Liver (tissue), 9 donors: ENCODE data around the gene TTC4. TPM values are rescaled to one million over a fixed set of nuclear protein-coding genes. Genes with fewer than 3 reads are reported as not detected.

Source experiments
- DNase-seq: peaks from one replicate; pipeline ENCODE4 v3.0.0-alpha.2; 2017; ENCODE audit warnings: low spot score
- H3K27ac ChIP-seq, 2 donors: one replicate each; pipeline ENCODE4 v1.7.0; 2013; ENCODE audit warnings: inconsistent platforms in 2 of 2, low read length in 2 of 2, control low read depth in 1 of 2, low read depth in 1 of 2, mild to moderate bottlenecking in 1 of 2
- H3K27me3 ChIP-seq, 4 donors: one replicate each; pipeline versions ENCODE4 v1.6.1 to v1.7.0; 2013; ENCODE audit warnings: low read length in 3 of 4, inconsistent platforms in 1 of 4, mild to moderate bottlenecking in 1 of 4, moderate library complexity in 1 of 4; ENCODE audit not compliant: control insufficient read depth in 4 of 4, insufficient read depth in 4 of 4
- H3K36me3 ChIP-seq, 4 donors: one replicate each; pipeline versions ENCODE4 v1.6.1 to v1.7.0; 2013; ENCODE audit warnings: low read length in 3 of 4, mild to moderate bottlenecking in 3 of 4, low read depth in 1 of 4, moderate library complexity in 1 of 4; ENCODE audit not compliant: control insufficient read depth in 4 of 4, insufficient read depth in 3 of 4
- H3K4me1 ChIP-seq, 4 donors: one replicate each; pipeline versions ENCODE4 v1.6.1 to v1.7.0; 2013; ENCODE audit warnings: low read length in 3 of 4, mild to moderate bottlenecking in 3 of 4, moderate library complexity in 1 of 4; ENCODE audit not compliant: control insufficient read depth in 4 of 4, insufficient read depth in 4 of 4
- H3K4me3 ChIP-seq, 3 donors: one replicate each; pipeline versions ENCODE4 v1.6.1 to v1.7.0; 2013; ENCODE audit warnings: low read length in 3 of 3, control low read depth in 1 of 3, low read depth in 1 of 3, mild to moderate bottlenecking in 1 of 3
- H3K9ac ChIP-seq, 2 donors: one replicate each; pipeline ENCODE4 v1.7.0; 2013; ENCODE audit warnings: low read length in 2 of 2, mild to moderate bottlenecking in 2 of 2, moderate library complexity in 2 of 2, control low read depth in 1 of 2, low read depth in 1 of 2
- H3K9me3 ChIP-seq, 4 donors: one replicate each; pipeline versions ENCODE4 v1.6.1 to v1.7.0; 2013; ENCODE audit warnings: low read length in 3 of 4; ENCODE audit not compliant: control insufficient read depth in 4 of 4
- EGR1 ChIP-seq, 2 donors: IDR thresholded peaks; 2 replicates each; pipeline ENCODE4 v1.6.1; 2016 to 2018; ENCODE audit warnings: antibody characterized with exemption in 2 of 2, low read depth in 2 of 2
- FOXA1 ChIP-seq: IDR thresholded peaks from 2 replicates; pipeline ENCODE4 v1.6.1; 2016; ENCODE audit warnings: antibody characterized with exemption
- FOXA2 ChIP-seq: IDR thresholded peaks from 2 replicates; pipeline ENCODE4 v1.6.1; 2016; ENCODE audit warnings: antibody characterized with exemption
- GABPA ChIP-seq, 2 donors: IDR thresholded peaks in 1 of 2; conservative IDR thresholded peaks in 1 of 2; 2 replicates each; pipeline ENCODE4 v1.6.1; 2016; ENCODE audit warnings: antibody characterized with exemption in 2 of 2, mild to moderate bottlenecking in 1 of 2, moderate library complexity in 1 of 2
- HNF4A ChIP-seq, 2 donors: conservative IDR thresholded peaks; 2 replicates each; pipeline ENCODE4 v1.6.1; 2016; ENCODE audit warnings: antibody characterized with exemption in 2 of 2, mild to moderate bottlenecking in 2 of 2
- HNF4G ChIP-seq: IDR thresholded peaks from 2 replicates; pipeline ENCODE4 v1.6.1; 2016; ENCODE audit warnings: antibody characterized with exemption
- JUND ChIP-seq, 2 donors: IDR thresholded peaks; 2 replicates each; pipeline ENCODE4 v1.6.1; 2016; ENCODE audit warnings: antibody characterized with exemption in 2 of 2
- NR2F2 ChIP-seq: IDR thresholded peaks from 2 replicates; pipeline ENCODE4 v1.6.1; 2016; ENCODE audit warnings: antibody characterized with exemption
- RAD21 ChIP-seq, 2 donors: IDR thresholded peaks; 2 replicates each; pipeline ENCODE4 v1.6.1; 2016; ENCODE audit warnings: antibody characterized with exemption in 2 of 2, mild to moderate bottlenecking in 2 of 2
- RXRA ChIP-seq, 2 donors: IDR thresholded peaks; 2 replicates each; pipeline ENCODE4 v1.6.1; 2017 to 2018; ENCODE audit warnings: antibody characterized with exemption in 2 of 2, mild to moderate bottlenecking in 1 of 2
- SP1 ChIP-seq: IDR thresholded peaks from 2 replicates; pipeline ENCODE4 v1.6.1; 2018; ENCODE audit warnings: antibody characterized with exemption, mild to moderate bottlenecking
- TAF1 ChIP-seq: conservative IDR thresholded peaks from 2 replicates; pipeline ENCODE4 v1.6.1; 2016; ENCODE audit warnings: antibody characterized with exemption, mild to moderate bottlenecking
- YY1 ChIP-seq: IDR thresholded peaks from 2 replicates; pipeline ENCODE4 v1.6.1; 2016; ENCODE audit warnings: antibody characterized with exemption, mild to moderate bottlenecking
- WGBS: extraction: QIAGEN DNeasy Blood & Tissue Kit; methylation state at CpG from one replicate; pipeline ENCODE4 v1.1.7; 2013; 5-methylcytosine and 5-hydroxymethylcytosine counted together
- polyA plus RNA-seq, 2 donors: library from polyadenylated mRNA; stranded (reverse) in 1 of 2; unstranded in 1 of 2; fragments of 200-250 nt in 1 of 2; fragments of >200 nt in 1 of 2; fragmentation: Nextera tagmentation in 1 of 2; extraction: Ambion mirVana in 1 of 2; gene quantifications; one replicate each; pipeline versions ENCODE4 v1.2.1 to v1.2.3, GENCODE V29; 2013 to 2015
- total RNA-seq, 2 donors: library from RNA; depleted of rRNA; stranded (reverse); fragments of >200 nt; gene quantifications; one replicate each; pipeline ENCODE4 v1.2.3, GENCODE V29; 2014
- TF ChIP-seq, protein P1 (sequence below): IDR thresholded peaks from 2 replicates; pipeline ENCODE4 v1.6.1; 2016; ENCODE audit warnings: antibody characterized with exemption
- TF ChIP-seq, protein P2 (sequence below): IDR thresholded peaks from 2 replicates; pipeline ENCODE4 v1.6.1; 2016; ENCODE audit warnings: antibody characterized with exemption, mild to moderate bottlenecking
- TF ChIP-seq, protein P3 (sequence below): IDR thresholded peaks from 2 replicates; pipeline ENCODE4 v1.6.1; 2016; ENCODE audit warnings: antibody characterized with exemption
- TF ChIP-seq, protein P4 (sequence below): fragments of 150-350 bp; IDR thresholded peaks from 2 replicates; pipeline ENCODE4 v1.5.1; 2017; ENCODE audit warnings: improper control_type of control experiment, low read depth, low read length; ENCODE audit not compliant: missing input control
- TF ChIP-seq, protein P5 (sequence below): IDR thresholded peaks from 2 replicates; pipeline ENCODE4 v1.6.1; 2016; ENCODE audit warnings: antibody characterized with exemption
- donor health status: healthy.
- donor health status: healthy.
- donor health status: healthy.
- donor health status: healthy.
- donor health status: healthy.

TTC4 gene
- total and polyA plus RNA-seq, 4 donors = 6.9 to 10.9 (median 8.1) TPM

DNA sequence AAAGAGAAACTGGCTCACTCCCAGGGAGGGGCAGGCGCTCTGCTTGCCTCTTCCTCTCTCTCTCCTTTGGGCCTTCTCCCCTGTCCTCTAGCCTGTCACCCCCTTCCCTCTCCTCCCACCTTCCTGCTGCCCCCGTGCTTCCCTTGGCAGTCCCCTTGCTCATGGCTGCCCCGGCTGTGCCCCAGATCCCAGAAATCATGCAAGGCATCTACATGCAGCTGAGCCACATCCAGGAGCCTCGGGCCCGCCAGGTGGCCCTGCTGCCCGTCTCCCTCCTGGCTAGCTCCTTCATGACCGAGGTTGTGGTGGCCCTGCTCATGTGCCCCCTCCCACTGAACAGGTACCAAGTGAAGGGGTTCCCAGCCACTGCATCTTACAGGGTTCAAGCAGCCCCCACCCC lies 36.0 kb upstream of the TTC4 start:
- no peak for DNase-seq
- TF ChIP-seq, protein P1, sequence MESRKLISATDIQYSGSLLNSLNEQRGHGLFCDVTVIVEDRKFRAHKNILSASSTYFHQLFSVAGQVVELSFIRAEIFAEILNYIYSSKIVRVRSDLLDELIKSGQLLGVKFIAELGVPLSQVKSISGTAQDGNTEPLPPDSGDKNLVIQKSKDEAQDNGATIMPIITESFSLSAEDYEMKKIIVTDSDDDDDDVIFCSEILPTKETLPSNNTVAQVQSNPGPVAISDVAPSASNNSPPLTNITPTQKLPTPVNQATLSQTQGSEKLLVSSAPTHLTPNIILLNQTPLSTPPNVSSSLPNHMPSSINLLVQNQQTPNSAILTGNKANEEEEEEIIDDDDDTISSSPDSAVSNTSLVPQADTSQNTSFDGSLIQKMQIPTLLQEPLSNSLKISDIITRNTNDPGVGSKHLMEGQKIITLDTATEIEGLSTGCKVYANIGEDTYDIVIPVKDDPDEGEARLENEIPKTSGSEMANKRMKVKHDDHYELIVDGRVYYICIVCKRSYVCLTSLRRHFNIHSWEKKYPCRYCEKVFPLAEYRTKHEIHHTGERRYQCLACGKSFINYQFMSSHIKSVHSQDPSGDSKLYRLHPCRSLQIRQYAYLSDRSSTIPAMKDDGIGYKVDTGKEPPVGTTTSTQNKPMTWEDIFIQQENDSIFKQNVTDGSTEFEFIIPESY = no peak
- TF ChIP-seq, protein P2, sequence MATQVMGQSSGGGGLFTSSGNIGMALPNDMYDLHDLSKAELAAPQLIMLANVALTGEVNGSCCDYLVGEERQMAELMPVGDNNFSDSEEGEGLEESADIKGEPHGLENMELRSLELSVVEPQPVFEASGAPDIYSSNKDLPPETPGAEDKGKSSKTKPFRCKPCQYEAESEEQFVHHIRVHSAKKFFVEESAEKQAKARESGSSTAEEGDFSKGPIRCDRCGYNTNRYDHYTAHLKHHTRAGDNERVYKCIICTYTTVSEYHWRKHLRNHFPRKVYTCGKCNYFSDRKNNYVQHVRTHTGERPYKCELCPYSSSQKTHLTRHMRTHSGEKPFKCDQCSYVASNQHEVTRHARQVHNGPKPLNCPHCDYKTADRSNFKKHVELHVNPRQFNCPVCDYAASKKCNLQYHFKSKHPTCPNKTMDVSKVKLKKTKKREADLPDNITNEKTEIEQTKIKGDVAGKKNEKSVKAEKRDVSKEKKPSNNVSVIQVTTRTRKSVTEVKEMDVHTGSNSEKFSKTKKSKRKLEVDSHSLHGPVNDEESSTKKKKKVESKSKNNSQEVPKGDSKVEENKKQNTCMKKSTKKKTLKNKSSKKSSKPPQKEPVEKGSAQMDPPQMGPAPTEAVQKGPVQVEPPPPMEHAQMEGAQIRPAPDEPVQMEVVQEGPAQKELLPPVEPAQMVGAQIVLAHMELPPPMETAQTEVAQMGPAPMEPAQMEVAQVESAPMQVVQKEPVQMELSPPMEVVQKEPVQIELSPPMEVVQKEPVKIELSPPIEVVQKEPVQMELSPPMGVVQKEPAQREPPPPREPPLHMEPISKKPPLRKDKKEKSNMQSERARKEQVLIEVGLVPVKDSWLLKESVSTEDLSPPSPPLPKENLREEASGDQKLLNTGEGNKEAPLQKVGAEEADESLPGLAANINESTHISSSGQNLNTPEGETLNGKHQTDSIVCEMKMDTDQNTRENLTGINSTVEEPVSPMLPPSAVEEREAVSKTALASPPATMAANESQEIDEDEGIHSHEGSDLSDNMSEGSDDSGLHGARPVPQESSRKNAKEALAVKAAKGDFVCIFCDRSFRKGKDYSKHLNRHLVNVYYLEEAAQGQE = no peak
- TF ChIP-seq RXRA (IDR thresholded peaks at IDR 0.05) = no peak
- TF ChIP-seq, protein P3, sequence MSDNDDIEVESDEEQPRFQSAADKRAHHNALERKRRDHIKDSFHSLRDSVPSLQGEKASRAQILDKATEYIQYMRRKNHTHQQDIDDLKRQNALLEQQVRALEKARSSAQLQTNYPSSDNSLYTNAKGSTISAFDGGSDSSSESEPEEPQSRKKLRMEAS = no peak
- no peak for TF ChIP-seq HNF4A (conservative IDR thresholded peaks at IDR 0.05)
- TF ChIP-seq, protein P4, sequence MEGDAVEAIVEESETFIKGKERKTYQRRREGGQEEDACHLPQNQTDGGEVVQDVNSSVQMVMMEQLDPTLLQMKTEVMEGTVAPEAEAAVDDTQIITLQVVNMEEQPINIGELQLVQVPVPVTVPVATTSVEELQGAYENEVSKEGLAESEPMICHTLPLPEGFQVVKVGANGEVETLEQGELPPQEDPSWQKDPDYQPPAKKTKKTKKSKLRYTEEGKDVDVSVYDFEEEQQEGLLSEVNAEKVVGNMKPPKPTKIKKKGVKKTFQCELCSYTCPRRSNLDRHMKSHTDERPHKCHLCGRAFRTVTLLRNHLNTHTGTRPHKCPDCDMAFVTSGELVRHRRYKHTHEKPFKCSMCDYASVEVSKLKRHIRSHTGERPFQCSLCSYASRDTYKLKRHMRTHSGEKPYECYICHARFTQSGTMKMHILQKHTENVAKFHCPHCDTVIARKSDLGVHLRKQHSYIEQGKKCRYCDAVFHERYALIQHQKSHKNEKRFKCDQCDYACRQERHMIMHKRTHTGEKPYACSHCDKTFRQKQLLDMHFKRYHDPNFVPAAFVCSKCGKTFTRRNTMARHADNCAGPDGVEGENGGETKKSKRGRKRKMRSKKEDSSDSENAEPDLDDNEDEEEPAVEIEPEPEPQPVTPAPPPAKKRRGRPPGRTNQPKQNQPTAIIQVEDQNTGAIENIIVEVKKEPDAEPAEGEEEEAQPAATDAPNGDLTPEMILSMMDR = no peak
- TF ChIP-seq YY1 = no peak
- TF ChIP-seq EGR1 (IDR thresholded peaks at IDR 0.05; ENCODE audit: low read depth in 2 of 2) = no peak
- TF ChIP-seq HNF4G = no peak
- TF ChIP-seq GABPA (IDR thresholded peaks at IDR 0.05 in 1 of 2, conservative IDR thresholded peaks at IDR 0.05 in 1 of 2) = no peak
- TF ChIP-seq RAD21 (IDR thresholded peaks at IDR 0.05) = no peak
- no peak for TF ChIP-seq NR2F2
- TF ChIP-seq JUND (IDR thresholded peaks at IDR 0.05) = no peak
- no peak for TF ChIP-seq FOXA1
- no peak for TF ChIP-seq FOXA2
- TF ChIP-seq SP1 = no peak
- TF ChIP-seq TAF1 = no peak
- TF ChIP-seq, protein P5, sequence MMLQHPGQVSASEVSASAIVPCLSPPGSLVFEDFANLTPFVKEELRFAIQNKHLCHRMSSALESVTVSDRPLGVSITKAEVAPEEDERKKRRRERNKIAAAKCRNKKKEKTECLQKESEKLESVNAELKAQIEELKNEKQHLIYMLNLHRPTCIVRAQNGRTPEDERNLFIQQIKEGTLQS = no peak
- no peaks in the 10 kb centered on the region for H3K27me3 ChIP-seq
- WGBS = 92% methylated on average over 7 of the region's 7 CpGs
- H3K36me3 ChIP-seq = peaks cover 0 to 9% (median 1%) of the 10 kb centered on the region in 4 donors
- H3K4me3 ChIP-seq = no peak overlapping the region
- H3K9me3 ChIP-seq = no peaks in the 10 kb centered on the region
- H3K27ac ChIP-seq = no peak overlapping the region
- H3K4me1 ChIP-seq = peaks cover 0 to 6% (median 0%) of the 10 kb centered on the region in 4 donors
- H3K9ac ChIP-seq = no peak overlapping the region
